GM19238 (cell line): ENCODE measurements around the gene SAMD14.

ENCODE experiments used
- DNase-seq: peaks from one replicate; pipeline ENCODE4 v3.0.0; 2011; ENCODE audit warnings: low spot score; ENCODE audit not compliant: insufficient read length

Gene SAMD14

GRCh38 chr17:50097455-50097854 lies 32.5 kb downstream of the SAMD14 start:
- DNase-seq: no peak

GRCh38 chr17:50096758-50097157 lies 33.2 kb downstream of the SAMD14 start:
- no peak for DNase-seq

- no peak for DNase-seq
These were observed 33.9 kb downstream of the SAMD14 start for GRCh38 chr17:50096092-50096491.

GRCh38 chr17:50095626-50096037 lies 34.3 kb downstream of the SAMD14 start:
- DNase-seq: no peak

GRCh38 chr17:50094753-50095619 lies 35.0 kb downstream of the SAMD14 start, which contains the start of gene PDK2:
Gene PDK2, plus strand, starts transcription at chr17:50095351. Its CDS starts 85 bp downstream, at chr17:50095436.
- DNase-seq: peak; percentile 98

- DNase-seq: peak; percentile 81
These were observed 35.7 kb downstream of the SAMD14 start for GRCh38 chr17:50094243-50094752.

GRCh38 chr17:50093807-50094206 lies 36.2 kb downstream of the SAMD14 start:
- DNase-seq: no peak

- no peak for DNase-seq
These were observed 36.7 kb downstream of the SAMD14 start for GRCh38 chr17:50093246-50093645.

- DNase-seq: no peak
These were observed 38.1 kb downstream of the SAMD14 start for GRCh38 chr17:50091918-50092285.

- no peak for DNase-seq
These were observed 38.7 kb downstream of the SAMD14 start for GRCh38 chr17:50090971-50091917.

GRCh38 chr17:50090071-50090470 lies 39.9 kb downstream of the SAMD14 start:
- DNase-seq: no peak

- DNase-seq: no peak
These were observed 40.8 kb downstream of the SAMD14 start for GRCh38 chr17:50088952-50089825.

- DNase-seq: no peak
These were observed 42.0 kb downstream of the SAMD14 start for GRCh38 chr17:50087912-50088405.

GRCh38 chr17:50087246-50087911 lies 42.6 kb downstream of the SAMD14 start:
- DNase-seq: peak; percentile 87

- no peak for DNase-seq
These were observed 48.2 kb downstream of the SAMD14 start for GRCh38 chr17:50081757-50082156.

- no peak for DNase-seq
These were observed 49.1 kb downstream of the SAMD14 start for GRCh38 chr17:50080827-50081226.

- DNase-seq: no peak
These were observed 49.9 kb downstream of the SAMD14 start for GRCh38 chr17:50080096-50080480.

GRCh38 chr17:50079334-50080095 lies 50.4 kb downstream of the SAMD14 start:
- no peak for DNase-seq

GRCh38 chr17:50078430-50078829 lies 51.5 kb downstream of the SAMD14 start:
- DNase-seq: no peak
